CD8-positive, alpha-beta memory T cell (primary cell): ENCODE measurements around the gene SOHLH1. TPM values are rescaled to one million over a fixed set of nuclear protein-coding genes. Genes with fewer than 3 reads are reported as not detected.

Experiments
- CTCF ChIA-PET: fragments of 350-600 bp; sonication (Branson Sonifier 250); formaldehyde crosslinking; loops from one replicate; lab custom pipeline; 2021; ENCODE audit warnings: antibody characterized with exemption; lab: Charles Lee
- POLR2A ChIA-PET: fragments of 350-600 bp; sonication (Branson Sonifier 250); formaldehyde crosslinking; loops from one replicate; lab custom pipeline; 2021; ENCODE audit warnings: antibody characterized with exemption; lab: Charles Lee
- DNase-seq, 5 donors: peaks; one replicate each; pipeline versions ENCODE4 v3.0.0 to v3.0.0-alpha.2; 2020 to 2022; ENCODE audit warnings: mixed read lengths in 1 of 5
- H3K27ac ChIP-seq: one replicate; pipeline ENCODE4 v1.7.0; 2013; ENCODE audit warnings: low read depth, mild to moderate bottlenecking, low read length, moderate library complexity
- H3K27me3 ChIP-seq: 2 replicates; pipeline ENCODE4 v1.7.0; 2013; ENCODE audit warnings: low read length, mild to moderate bottlenecking; ENCODE audit not compliant: insufficient read depth, poor library complexity, severe bottlenecking
- H3K36me3 ChIP-seq: 2 replicates; pipeline ENCODE4 v1.7.0; 2013; ENCODE audit warnings: mild to moderate bottlenecking, low read length, moderate library complexity; ENCODE audit not compliant: insufficient read depth
- H3K4me1 ChIP-seq: 2 replicates; pipeline ENCODE4 v1.7.0; 2013; ENCODE audit warnings: mild to moderate bottlenecking, low read length, moderate library complexity; ENCODE audit not compliant: insufficient read depth
- H3K4me3 ChIP-seq: 2 replicates; pipeline ENCODE4 v1.7.0; 2013; ENCODE audit warnings: mild to moderate bottlenecking, low read length
- H3K9me3 ChIP-seq: 2 replicates; pipeline ENCODE4 v1.7.0; 2013; ENCODE audit warnings: mild to moderate bottlenecking, low read length
- H3K27ac Mint-ChIP-seq, 8 donors: one replicate each; pipeline ENCODE4 v1.8.0; 2020 to 2021; ENCODE audit warnings: mixed read lengths in 8 of 8, mild to moderate bottlenecking in 6 of 8, inconsistent platforms in 3 of 8, moderate library complexity in 3 of 8
- H3K27me3 Mint-ChIP-seq, 2 donors: one replicate each; pipeline ENCODE4 v1.8.0; 2020 to 2021; ENCODE audit warnings: mixed read lengths in 2 of 2, mild to moderate bottlenecking in 1 of 2, moderate library complexity in 1 of 2
- H3K36me3 Mint-ChIP-seq, 3 donors: one replicate each; pipeline ENCODE4 v1.8.0; 2020 to 2021; ENCODE audit warnings: mixed read lengths in 3 of 3, inconsistent platforms in 1 of 3, mild to moderate bottlenecking in 1 of 3
- H3K4me1 Mint-ChIP-seq, 3 donors: one replicate each; pipeline ENCODE4 v1.8.0; 2020 to 2021; ENCODE audit warnings: mixed read lengths in 3 of 3, inconsistent platforms in 1 of 3, mild to moderate bottlenecking in 1 of 3
- H3K4me3 Mint-ChIP-seq, 7 donors: one replicate each; pipeline ENCODE4 v1.8.0; 2020 to 2021; ENCODE audit warnings: mixed read lengths in 7 of 7, mild to moderate bottlenecking in 6 of 7, moderate library complexity in 4 of 7, inconsistent platforms in 2 of 7
- H3K9me3 Mint-ChIP-seq, 5 donors: one replicate each; pipeline ENCODE4 v1.8.0; 2020 to 2022; ENCODE audit warnings: mixed read lengths in 5 of 5, mild to moderate bottlenecking in 3 of 5, moderate library complexity in 2 of 5, inconsistent platforms in 1 of 5
- polyA plus RNA-seq: library from polyadenylated mRNA; unstranded; fragments of 300-500 nt; fragmentation: Illumina TruSeq; gene quantifications from one replicate; pipeline ENCODE4 v1.2.3, GENCODE V29; 2021
- total RNA-seq, 2 experiments: library from RNA; stranded (reverse); gene quantifications; one replicate each; pipeline ENCODE4 v1.2.3, GENCODE V29; 2021

The SOHLH1 gene
- total and polyA plus RNA-seq, 3 experiments from 2014 or later = not detected

DNA sequence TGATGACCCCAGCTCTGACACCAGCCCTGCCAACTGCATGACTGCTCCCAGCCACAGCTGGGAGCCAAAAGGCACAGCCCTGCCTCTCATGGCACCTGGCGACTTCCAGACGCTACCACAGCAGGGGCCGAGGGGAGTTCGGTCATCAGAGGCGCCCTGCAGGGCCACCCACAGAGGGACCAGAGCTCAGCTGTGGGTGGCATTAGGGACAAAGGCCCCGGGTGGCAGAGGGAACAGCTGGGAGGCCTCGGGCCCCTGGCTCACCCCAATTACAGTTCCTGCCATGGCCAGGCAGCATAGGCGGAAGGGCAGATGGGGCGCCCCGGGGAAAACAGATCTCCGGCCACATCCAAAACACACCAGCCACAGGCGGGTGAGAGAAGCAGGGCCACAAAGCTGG, 3.6 kb downstream of the SOHLH1 start:
- Histone ChIP-seq H3K27ac (no peak overlapping the region), H3K4me3 (no peak overlapping the region), H3K27me3 (no peaks in the 10 kb centered on the region), H3K4me1 (no peaks in the 10 kb centered on the region), H3K36me3 (no peaks in the 10 kb centered on the region), H3K9me3 (no peaks in the 10 kb centered on the region)
- H3K27ac Mint-ChIP-seq = no peak overlapping the region
- H3K27me3 Mint-ChIP-seq = peaks cover 8 to 11% of the 10 kb centered on the region in 2 donors
- H3K4me3 Mint-ChIP-seq = no peak overlapping the region
- ChIA-PET CTCF (no interaction called here), POLR2A (no interaction called here)
- DNase-seq = no peak
- H3K4me1 Mint-ChIP-seq = no peaks in the 10 kb centered on the region
- H3K36me3 Mint-ChIP-seq = no peaks in the 10 kb centered on the region
- H3K9me3 Mint-ChIP-seq = no peaks in the 10 kb centered on the region

GRCh38 chr9:135695036-135695435, 4.2 kb downstream of the SOHLH1 start:
- no peaks in the 10 kb centered on the region for H3K36me3 Mint-ChIP-seq
- H3K27ac ChIP-seq = no peak overlapping the region
- POLR2A ChIA-PET = no interaction called here

GRCh38 chr9:135694414-135694813, 4.9 kb downstream of the SOHLH1 start:
- Histone ChIP-seq H3K36me3 (no peaks in the 10 kb centered on the region), H3K9me3 (no peaks in the 10 kb centered on the region), H3K4me3 (no peak overlapping the region), H3K4me1 (no peaks in the 10 kb centered on the region), H3K27ac (no peak overlapping the region), H3K27me3 (no peaks in the 10 kb centered on the region)
- Mint-ChIP-seq H3K4me3 (no peak overlapping the region), H3K27me3 (peaks cover 7 to 12% of the 10 kb centered on the region in 2 donors), H3K9me3 (no peaks in the 10 kb centered on the region), H3K36me3 (no peaks in the 10 kb centered on the region), H3K4me1 (no peaks in the 10 kb centered on the region), H3K27ac (no peak overlapping the region)
- no peak for DNase-seq
- ChIA-PET CTCF (no interaction called here), POLR2A (no interaction called here)

More at GRCh38 chr9:135695036-135695435, 4.2 kb downstream of the SOHLH1 start:
- no peaks in the 10 kb centered on the region for H3K9me3 ChIP-seq
- no peaks in the 10 kb centered on the region for H3K4me1 Mint-ChIP-seq
- no peak overlapping the region for H3K27ac Mint-ChIP-seq
- no peak for DNase-seq
- no peaks in the 10 kb centered on the region for H3K36me3 ChIP-seq
- CTCF ChIA-PET = no interaction called here
- H3K27me3 Mint-ChIP-seq = peaks cover 9 to 10% of the 10 kb centered on the region in 2 donors
- no peaks in the 10 kb centered on the region for H3K27me3 ChIP-seq
- H3K4me3 ChIP-seq = no peak overlapping the region
- H3K9me3 Mint-ChIP-seq = no peaks in the 10 kb centered on the region
- H3K4me3 Mint-ChIP-seq = no peak overlapping the region
- H3K4me1 ChIP-seq = no peaks in the 10 kb centered on the region

DNA sequence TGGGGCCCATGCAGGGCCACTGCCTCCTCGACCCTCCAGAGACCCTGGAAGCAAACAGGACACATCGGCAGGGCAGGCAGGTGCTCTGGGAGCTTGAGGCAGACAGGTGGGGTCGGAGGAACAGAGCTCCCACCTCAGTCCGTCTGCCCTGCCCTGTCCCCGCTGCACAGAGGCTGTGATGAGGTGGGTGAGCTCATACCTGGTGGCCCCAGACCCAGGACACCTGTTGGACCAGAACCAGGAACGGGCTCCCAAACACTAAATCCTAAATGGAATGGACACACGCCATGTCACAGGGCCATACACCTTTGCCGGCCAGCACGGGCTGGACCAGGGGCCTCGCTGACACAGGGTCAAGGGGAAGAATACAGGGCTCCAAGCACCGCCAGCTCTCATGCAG, 5.5 kb downstream of the SOHLH1 start:
- H3K4me1 Mint-ChIP-seq = no peaks in the 10 kb centered on the region
- H3K27me3 Mint-ChIP-seq = peaks cover 9 to 12% of the 10 kb centered on the region in 2 donors
- H3K27ac ChIP-seq = no peak overlapping the region
- ChIA-PET POLR2A (no interaction called here), CTCF (no interaction called here)
- H3K4me3 Mint-ChIP-seq = no peak overlapping the region
- DNase-seq = no peak
- H3K36me3 Mint-ChIP-seq = no peaks in the 10 kb centered on the region
- H3K4me1 ChIP-seq = no peaks in the 10 kb centered on the region
- no peaks in the 10 kb centered on the region for H3K9me3 Mint-ChIP-seq
- H3K9me3 ChIP-seq = no peaks in the 10 kb centered on the region
- no peaks in the 10 kb centered on the region for H3K27me3 ChIP-seq
- H3K27ac Mint-ChIP-seq = no peak overlapping the region
- H3K36me3 ChIP-seq = no peaks in the 10 kb centered on the region
- no peak overlapping the region for H3K4me3 ChIP-seq

GRCh38 chr9:135693265-135693664, 6.0 kb downstream of the SOHLH1 start:
- no peak for DNase-seq
- H3K27me3 ChIP-seq = no peaks in the 10 kb centered on the region
- H3K4me1 ChIP-seq = no peaks in the 10 kb centered on the region
- no peak overlapping the region for H3K4me3 ChIP-seq
- H3K4me3 Mint-ChIP-seq = no peak overlapping the region
- no peaks in the 10 kb centered on the region for H3K4me1 Mint-ChIP-seq
- no peaks in the 10 kb centered on the region for H3K9me3 Mint-ChIP-seq
- CTCF ChIA-PET = no interaction called here
- POLR2A ChIA-PET = no interaction called here
- H3K36me3 Mint-ChIP-seq = no peaks in the 10 kb centered on the region
- no peak overlapping the region for H3K27ac ChIP-seq
- no peak overlapping the region for H3K27ac Mint-ChIP-seq
- no peaks in the 10 kb centered on the region for H3K36me3 ChIP-seq
- H3K27me3 Mint-ChIP-seq = peaks cover 9 to 12% of the 10 kb centered on the region in 2 donors
- no peaks in the 10 kb centered on the region for H3K9me3 ChIP-seq

GRCh38 chr9:135692410-135692809, 6.9 kb downstream of the SOHLH1 start:
- H3K36me3 Mint-ChIP-seq = no peaks in the 10 kb centered on the region
- no peak overlapping the region for H3K4me3 Mint-ChIP-seq
- no peaks in the 10 kb centered on the region for H3K9me3 ChIP-seq
- H3K27me3 Mint-ChIP-seq = peaks cover 9 to 12% of the 10 kb centered on the region in 2 donors
- no peak for DNase-seq
- H3K27ac ChIP-seq = no peak overlapping the region
- H3K27me3 ChIP-seq = no peaks in the 10 kb centered on the region
- no peaks in the 10 kb centered on the region for H3K9me3 Mint-ChIP-seq
- H3K4me3 ChIP-seq = no peak overlapping the region
- POLR2A ChIA-PET = no interaction called here
- no peaks in the 10 kb centered on the region for H3K4me1 Mint-ChIP-seq
- no peaks in the 10 kb centered on the region for H3K36me3 ChIP-seq
- CTCF ChIA-PET = no interaction called here
- no peak overlapping the region for H3K27ac Mint-ChIP-seq
- no peaks in the 10 kb centered on the region for H3K4me1 ChIP-seq

- H3K27ac ChIP-seq = no peak overlapping the region
- peaks cover 9 to 12% of the 10 kb centered on the region in 2 donors for H3K27me3 Mint-ChIP-seq
- no peaks in the 10 kb centered on the region for H3K36me3 Mint-ChIP-seq
- H3K9me3 Mint-ChIP-seq = no peaks in the 10 kb centered on the region
- H3K4me1 ChIP-seq = no peaks in the 10 kb centered on the region
- CTCF ChIA-PET = no interaction called here
- POLR2A ChIA-PET = no interaction called here
- no peaks in the 10 kb centered on the region for H3K9me3 ChIP-seq
- H3K4me3 Mint-ChIP-seq = no peak overlapping the region
- no peak for DNase-seq
- H3K4me1 Mint-ChIP-seq = no peaks in the 10 kb centered on the region
- H3K27ac Mint-ChIP-seq = no peak overlapping the region
- H3K4me3 ChIP-seq = no peak overlapping the region
- no peaks in the 10 kb centered on the region for H3K36me3 ChIP-seq
- no peaks in the 10 kb centered on the region for H3K27me3 ChIP-seq
Measured at GRCh38 chr9:135690836-135691570, 8.3 kb downstream of the SOHLH1 start.

DNA sequence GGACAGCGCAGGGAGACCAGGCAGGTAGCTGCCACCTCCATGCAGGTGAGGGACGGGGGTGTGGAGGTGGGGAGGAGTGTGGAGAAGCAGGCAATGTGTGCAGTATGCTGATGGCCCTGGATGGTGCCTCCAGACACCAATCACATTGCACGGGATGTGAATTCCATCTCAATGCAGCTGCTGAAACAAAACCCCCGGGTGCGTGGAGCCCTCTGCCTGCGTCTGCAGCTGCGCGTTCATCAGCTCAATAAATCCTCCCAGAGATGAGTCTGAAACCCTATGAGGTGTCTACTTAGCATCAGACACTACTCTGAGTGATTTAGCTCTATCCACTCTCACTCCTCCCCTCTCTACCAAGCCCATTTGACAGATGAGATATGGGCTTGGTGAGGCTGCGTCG, 10.3 kb downstream of the SOHLH1 start:
- ChIA-PET CTCF (no interaction called here), POLR2A (no interaction called here)
- Mint-ChIP-seq H3K4me1 (no peaks in the 10 kb centered on the region), H3K27me3 (peaks cover 9 to 12% of the 10 kb centered on the region in 2 donors), H3K36me3 (no peaks in the 10 kb centered on the region), H3K27ac (no peak overlapping the region), H3K4me3 (no peak overlapping the region), H3K9me3 (no peaks in the 10 kb centered on the region)
- H3K4me1 ChIP-seq = no peaks in the 10 kb centered on the region
- H3K4me3 ChIP-seq = no peak overlapping the region
- DNase-seq = no peak
- H3K27me3 ChIP-seq = peaks cover 3% of the 10 kb centered on the region
- H3K36me3 ChIP-seq = no peaks in the 10 kb centered on the region
- no peak overlapping the region for H3K27ac ChIP-seq
- H3K9me3 ChIP-seq = no peaks in the 10 kb centered on the region
